HepG2 (cell line): Measurements from ENCODE around the gene MED4.

Experiments used
- EZH2 ChIP-seq: conservative IDR thresholded peaks from 2 replicates; pipeline ENCODE4 v1.6.1; 2012; ENCODE audit warnings: mild to moderate bottlenecking, low read depth, low read length, moderate library complexity
- SMARCE1 ChIP-seq: fragments of 450-650 bp; IDR thresholded peaks from 2 replicates; pipeline ENCODE4 v1.6.1; 2017; ENCODE audit warnings: borderline replicate concordance
- SOX13 ChIP-seq, 3 experiments: fragments of 450-650 bp in 1 of 3; sonication (generic) in 1 of 3; formaldehyde crosslinking in 1 of 3; IDR thresholded peaks in 2 of 3; conservative IDR thresholded peaks in 1 of 3; 2 replicates each; pipeline versions ENCODE4 v1.5.0 to v1.6.1; 2016 to 2020; ENCODE audit warnings: antibody characterized with exemption in 1 of 3, mild to moderate bottlenecking in 1 of 3, missing compliant biosample characterization in 1 of 3, missing genetic modification reagents in 1 of 3, moderate library complexity in 1 of 3
- TF ChIP-seq, protein P1 (sequence below): IDR thresholded peaks from 2 replicates; pipeline ENCODE4 v1.6.1; 2016; ENCODE audit warnings: control low read depth
- TF ChIP-seq, protein P2 (sequence below): sonication (generic); formaldehyde crosslinking; IDR thresholded peaks from 2 replicates; pipeline ENCODE4 v1.9.0; 2021; ENCODE audit warnings: missing genetic modification reagents, borderline replicate concordance
- TF ChIP-seq, protein P3 (sequence below): sonication (generic); formaldehyde crosslinking; IDR thresholded peaks from 2 replicates; pipeline ENCODE4 v1.5.0; 2020; ENCODE audit warnings: mild to moderate bottlenecking, missing genetic modification reagents, moderate library complexity

DNA sequence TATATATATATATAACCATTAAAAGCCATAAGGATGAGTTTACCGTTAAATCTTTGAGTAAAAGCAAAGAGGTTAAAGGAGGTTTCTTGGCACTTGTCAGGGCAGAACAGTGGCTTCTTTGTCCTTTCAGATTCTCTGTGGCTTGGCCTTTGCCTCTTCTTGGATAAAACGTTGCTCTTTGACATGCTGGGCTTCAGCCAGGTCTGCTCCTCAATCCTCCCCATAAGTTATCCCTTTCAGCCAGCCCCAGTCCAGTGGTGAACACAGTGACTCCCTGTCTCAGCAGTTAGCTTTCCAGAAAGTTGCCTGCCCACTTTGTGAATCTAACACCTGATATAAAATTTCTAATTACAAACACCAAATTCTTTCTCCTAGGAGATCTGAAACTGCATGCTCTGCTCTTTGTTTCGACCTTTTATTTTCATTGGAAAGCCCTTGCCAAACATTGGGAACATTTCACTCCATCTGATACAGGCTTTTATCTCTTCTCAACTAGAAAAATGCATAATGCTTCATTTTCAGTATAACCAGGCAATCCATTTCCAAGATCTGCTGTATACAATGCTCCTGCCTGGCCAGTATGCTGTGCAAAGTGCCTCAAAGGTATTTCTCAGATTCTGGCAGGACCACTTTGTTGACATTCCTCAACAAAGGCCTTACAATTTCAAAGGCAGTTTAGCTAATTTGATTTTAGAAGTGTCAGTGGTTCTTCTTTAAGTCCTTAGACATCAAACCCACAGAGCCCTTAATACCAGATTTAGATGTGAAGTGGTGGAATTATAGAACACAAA lies 16.2 kb upstream of the MED4 start:
- TF ChIP-seq, protein P1, sequence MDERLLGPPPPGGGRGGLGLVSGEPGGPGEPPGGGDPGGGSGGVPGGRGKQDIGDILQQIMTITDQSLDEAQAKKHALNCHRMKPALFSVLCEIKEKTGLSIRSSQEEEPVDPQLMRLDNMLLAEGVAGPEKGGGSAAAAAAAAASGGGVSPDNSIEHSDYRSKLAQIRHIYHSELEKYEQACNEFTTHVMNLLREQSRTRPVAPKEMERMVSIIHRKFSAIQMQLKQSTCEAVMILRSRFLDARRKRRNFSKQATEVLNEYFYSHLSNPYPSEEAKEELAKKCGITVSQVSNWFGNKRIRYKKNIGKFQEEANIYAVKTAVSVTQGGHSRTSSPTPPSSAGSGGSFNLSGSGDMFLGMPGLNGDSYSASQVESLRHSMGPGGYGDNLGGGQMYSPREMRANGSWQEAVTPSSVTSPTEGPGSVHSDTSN (CRISPR knock-in tag) = no peak
- no peak for TF ChIP-seq EZH2
- no peak for TF ChIP-seq SMARCE1
- TF ChIP-seq, protein P2, sequence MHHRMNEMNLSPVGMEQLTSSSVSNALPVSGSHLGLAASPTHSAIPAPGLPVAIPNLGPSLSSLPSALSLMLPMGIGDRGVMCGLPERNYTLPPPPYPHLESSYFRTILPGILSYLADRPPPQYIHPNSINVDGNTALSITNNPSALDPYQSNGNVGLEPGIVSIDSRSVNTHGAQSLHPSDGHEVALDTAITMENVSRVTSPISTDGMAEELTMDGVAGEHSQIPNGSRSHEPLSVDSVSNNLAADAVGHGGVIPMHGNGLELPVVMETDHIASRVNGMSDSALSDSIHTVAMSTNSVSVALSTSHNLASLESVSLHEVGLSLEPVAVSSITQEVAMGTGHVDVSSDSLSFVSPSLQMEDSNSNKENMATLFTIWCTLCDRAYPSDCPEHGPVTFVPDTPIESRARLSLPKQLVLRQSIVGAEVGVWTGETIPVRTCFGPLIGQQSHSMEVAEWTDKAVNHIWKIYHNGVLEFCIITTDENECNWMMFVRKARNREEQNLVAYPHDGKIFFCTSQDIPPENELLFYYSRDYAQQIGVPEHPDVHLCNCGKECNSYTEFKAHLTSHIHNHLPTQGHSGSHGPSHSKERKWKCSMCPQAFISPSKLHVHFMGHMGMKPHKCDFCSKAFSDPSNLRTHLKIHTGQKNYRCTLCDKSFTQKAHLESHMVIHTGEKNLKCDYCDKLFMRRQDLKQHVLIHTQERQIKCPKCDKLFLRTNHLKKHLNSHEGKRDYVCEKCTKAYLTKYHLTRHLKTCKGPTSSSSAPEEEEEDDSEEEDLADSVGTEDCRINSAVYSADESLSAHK = no peak
- TF ChIP-seq, protein P3, sequence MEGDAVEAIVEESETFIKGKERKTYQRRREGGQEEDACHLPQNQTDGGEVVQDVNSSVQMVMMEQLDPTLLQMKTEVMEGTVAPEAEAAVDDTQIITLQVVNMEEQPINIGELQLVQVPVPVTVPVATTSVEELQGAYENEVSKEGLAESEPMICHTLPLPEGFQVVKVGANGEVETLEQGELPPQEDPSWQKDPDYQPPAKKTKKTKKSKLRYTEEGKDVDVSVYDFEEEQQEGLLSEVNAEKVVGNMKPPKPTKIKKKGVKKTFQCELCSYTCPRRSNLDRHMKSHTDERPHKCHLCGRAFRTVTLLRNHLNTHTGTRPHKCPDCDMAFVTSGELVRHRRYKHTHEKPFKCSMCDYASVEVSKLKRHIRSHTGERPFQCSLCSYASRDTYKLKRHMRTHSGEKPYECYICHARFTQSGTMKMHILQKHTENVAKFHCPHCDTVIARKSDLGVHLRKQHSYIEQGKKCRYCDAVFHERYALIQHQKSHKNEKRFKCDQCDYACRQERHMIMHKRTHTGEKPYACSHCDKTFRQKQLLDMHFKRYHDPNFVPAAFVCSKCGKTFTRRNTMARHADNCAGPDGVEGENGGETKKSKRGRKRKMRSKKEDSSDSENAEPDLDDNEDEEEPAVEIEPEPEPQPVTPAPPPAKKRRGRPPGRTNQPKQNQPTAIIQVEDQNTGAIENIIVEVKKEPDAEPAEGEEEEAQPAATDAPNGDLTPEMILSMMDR (CRISPR knock-in tag) = no peak
- TF ChIP-seq SOX13 (IDR thresholded peaks at IDR 0.05) = no peak
- TF ChIP-seq SOX13 (CRISPR knock-in tag; conservative IDR thresholded peaks at IDR 0.05 in 1 of 2, IDR thresholded peaks at IDR 0.05 in 1 of 2) = peak in 1 of 2 experiments; percentile 34; a peak in 1 of 4 replicates
